ENCODE data around the gene ANKLE2.

DNA sequence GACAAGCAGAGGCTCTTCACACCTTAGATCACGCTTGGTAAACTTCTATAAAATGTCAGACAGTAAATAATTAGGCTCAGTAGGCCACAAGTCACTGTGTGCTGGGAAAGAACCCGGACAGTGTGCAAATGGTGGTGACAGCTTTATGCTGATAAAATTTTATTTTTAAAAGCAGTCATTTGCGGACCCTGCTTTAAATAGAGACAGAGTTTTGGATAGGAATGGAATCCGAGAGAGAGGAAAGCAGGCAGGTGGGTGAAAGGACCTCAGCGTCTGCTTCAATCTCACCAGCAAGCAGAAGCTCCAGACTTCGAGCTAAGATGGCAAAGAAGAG, 21.4 kb downstream of the ANKLE2 start:
- TF ChIP-seq, protein P1, sequence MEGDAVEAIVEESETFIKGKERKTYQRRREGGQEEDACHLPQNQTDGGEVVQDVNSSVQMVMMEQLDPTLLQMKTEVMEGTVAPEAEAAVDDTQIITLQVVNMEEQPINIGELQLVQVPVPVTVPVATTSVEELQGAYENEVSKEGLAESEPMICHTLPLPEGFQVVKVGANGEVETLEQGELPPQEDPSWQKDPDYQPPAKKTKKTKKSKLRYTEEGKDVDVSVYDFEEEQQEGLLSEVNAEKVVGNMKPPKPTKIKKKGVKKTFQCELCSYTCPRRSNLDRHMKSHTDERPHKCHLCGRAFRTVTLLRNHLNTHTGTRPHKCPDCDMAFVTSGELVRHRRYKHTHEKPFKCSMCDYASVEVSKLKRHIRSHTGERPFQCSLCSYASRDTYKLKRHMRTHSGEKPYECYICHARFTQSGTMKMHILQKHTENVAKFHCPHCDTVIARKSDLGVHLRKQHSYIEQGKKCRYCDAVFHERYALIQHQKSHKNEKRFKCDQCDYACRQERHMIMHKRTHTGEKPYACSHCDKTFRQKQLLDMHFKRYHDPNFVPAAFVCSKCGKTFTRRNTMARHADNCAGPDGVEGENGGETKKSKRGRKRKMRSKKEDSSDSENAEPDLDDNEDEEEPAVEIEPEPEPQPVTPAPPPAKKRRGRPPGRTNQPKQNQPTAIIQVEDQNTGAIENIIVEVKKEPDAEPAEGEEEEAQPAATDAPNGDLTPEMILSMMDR (IDR thresholded peaks at IDR 0.05; ENCODE audit: insufficient read depth, low read length): no peak
- TF ChIP-seq, protein P2, sequence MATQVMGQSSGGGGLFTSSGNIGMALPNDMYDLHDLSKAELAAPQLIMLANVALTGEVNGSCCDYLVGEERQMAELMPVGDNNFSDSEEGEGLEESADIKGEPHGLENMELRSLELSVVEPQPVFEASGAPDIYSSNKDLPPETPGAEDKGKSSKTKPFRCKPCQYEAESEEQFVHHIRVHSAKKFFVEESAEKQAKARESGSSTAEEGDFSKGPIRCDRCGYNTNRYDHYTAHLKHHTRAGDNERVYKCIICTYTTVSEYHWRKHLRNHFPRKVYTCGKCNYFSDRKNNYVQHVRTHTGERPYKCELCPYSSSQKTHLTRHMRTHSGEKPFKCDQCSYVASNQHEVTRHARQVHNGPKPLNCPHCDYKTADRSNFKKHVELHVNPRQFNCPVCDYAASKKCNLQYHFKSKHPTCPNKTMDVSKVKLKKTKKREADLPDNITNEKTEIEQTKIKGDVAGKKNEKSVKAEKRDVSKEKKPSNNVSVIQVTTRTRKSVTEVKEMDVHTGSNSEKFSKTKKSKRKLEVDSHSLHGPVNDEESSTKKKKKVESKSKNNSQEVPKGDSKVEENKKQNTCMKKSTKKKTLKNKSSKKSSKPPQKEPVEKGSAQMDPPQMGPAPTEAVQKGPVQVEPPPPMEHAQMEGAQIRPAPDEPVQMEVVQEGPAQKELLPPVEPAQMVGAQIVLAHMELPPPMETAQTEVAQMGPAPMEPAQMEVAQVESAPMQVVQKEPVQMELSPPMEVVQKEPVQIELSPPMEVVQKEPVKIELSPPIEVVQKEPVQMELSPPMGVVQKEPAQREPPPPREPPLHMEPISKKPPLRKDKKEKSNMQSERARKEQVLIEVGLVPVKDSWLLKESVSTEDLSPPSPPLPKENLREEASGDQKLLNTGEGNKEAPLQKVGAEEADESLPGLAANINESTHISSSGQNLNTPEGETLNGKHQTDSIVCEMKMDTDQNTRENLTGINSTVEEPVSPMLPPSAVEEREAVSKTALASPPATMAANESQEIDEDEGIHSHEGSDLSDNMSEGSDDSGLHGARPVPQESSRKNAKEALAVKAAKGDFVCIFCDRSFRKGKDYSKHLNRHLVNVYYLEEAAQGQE (IDR thresholded peaks at IDR 0.05; ENCODE audit: insufficient replicate concordance, low read depth): no peak
- no peak for TF ChIP-seq POLR2AphosphoS5 (IDR thresholded peaks at IDR 0.05; ENCODE audit: low read depth)
